Stimulated activated CD4-positive, alpha-beta T cell treated with anti-CD3 and anti-CD28 coated beads, Interleukin-1b, Interleukin-23, amount 100 ng/mL, for 4 hours (primary cell): Measurements from ENCODE around the gene ELAVL3.

Source experiments
- DNase-seq, 2 donors: peaks; one replicate each; pipeline ENCODE4 v3.0.0-alpha.2; 2020; ENCODE audit warnings: low read depth in 2 of 2

Gene ELAVL3

GRCh38 chr19:11480715-11481533 lies at the start of gene ELAVL3:
Gene ELAVL3, minus strand, starts transcription at chr19:11481046. Its CDS starts 438 bp downstream, at chr19:11480608.
- DNase-seq, result no peak

- peak in 1 of 2 donors; percentile 22 for DNase-seq
These were observed 49.6 kb upstream of the ELAVL3 start for GRCh38 chr19:11530432-11530831.

- peak; percentile 81 to 86 for DNase-seq
These were observed 47.9 kb upstream of the ELAVL3 start, which contains the start of gene ECSIT for GRCh38 chr19:11528551-11529341. Gene ECSIT, minus strand, starts transcription at chr19:11529134. Its CDS starts 9,964 bp downstream, at chr19:11519170.

- no peak for DNase-seq
These were observed 38.3 kb upstream of the ELAVL3 start for GRCh38 chr19:11519138-11519537.

GRCh38 chr19:11513946-11514345 lies 33.1 kb upstream of the ELAVL3 start:
- DNase-seq, result no peak

GRCh38 chr19:11510444-11510843 lies 29.6 kb upstream of the ELAVL3 start:
- DNase-seq, result no peak

- no peak for DNase-seq
These were observed 26.7 kb upstream of the ELAVL3 start for GRCh38 chr19:11507370-11508078.

- DNase-seq, result no peak
These were observed 26.1 kb upstream of the ELAVL3 start for GRCh38 chr19:11506967-11507366.

GRCh38 chr19:11506101-11506555 lies 25.3 kb upstream of the ELAVL3 start:
- no peak for DNase-seq

GRCh38 chr19:11505504-11506100 lies 24.8 kb upstream of the ELAVL3 start, which contains the start of gene ZNF653:
Gene ZNF653, minus strand, starts transcription at chr19:11505839. Its CDS starts 53 bp downstream, at chr19:11505786.
- DNase-seq, result peak; percentile 88 to 95

GRCh38 chr19:11505032-11505503 lies 24.2 kb upstream of the ELAVL3 start:
- DNase-seq, result peak; percentile 94 to 97

GRCh38 chr19:11504502-11505031 lies 23.7 kb upstream of the ELAVL3 start:
- DNase-seq, result no peak

- DNase-seq, result no peak
These were observed 19.1 kb upstream of the ELAVL3 start for GRCh38 chr19:11499890-11500420.

- DNase-seq, result no peak
These were observed 18.4 kb upstream of the ELAVL3 start for GRCh38 chr19:11499220-11499726.

- DNase-seq, result peak; percentile 52 to 61
These were observed 15.7 kb upstream of the ELAVL3 start for GRCh38 chr19:11496391-11497163.

GRCh38 chr19:11495885-11496284 lies 15.0 kb upstream of the ELAVL3 start:
- no peak for DNase-seq

- DNase-seq, result no peak
These were observed 14.6 kb upstream of the ELAVL3 start for GRCh38 chr19:11495481-11495880.

GRCh38 chr19:11494634-11495285 lies 13.9 kb upstream of the ELAVL3 start:
- DNase-seq, result no peak

- no peak for DNase-seq
These were observed 8.5 kb upstream of the ELAVL3 start for GRCh38 chr19:11489378-11489777.
